Thyroid gland (tissue), 4 donors: ENCODE data around the gene LDB2. TPM values are rescaled to one million over a fixed set of nuclear protein-coding genes. Genes with fewer than 3 reads are reported as not detected.

Experiments used
- DNase-seq, 2 donors: peaks; one replicate each; pipeline ENCODE4 v3.0.0-alpha.2; 2019
- H3K27ac ChIP-seq, 3 donors: fragments of 200-600 bp; sonication (generic); 1 replicate in 2 of 3; 2 replicates in 1 of 3; pipeline ENCODE4 v1.5.1; 2016 to 2019; ENCODE audit warnings: mild to moderate bottlenecking in 1 of 3, moderate library complexity in 1 of 3
- H3K27me3 ChIP-seq: fragments of 200-600 bp; sonication (generic); one replicate; pipeline ENCODE4 v1.5.1; 2019
- H3K36me3 ChIP-seq, 2 donors: fragments of 200-600 bp; sonication (generic); one replicate each; pipeline ENCODE4 v1.5.1; 2016 to 2019
- H3K4me1 ChIP-seq, 2 donors: fragments of 200-600 bp; sonication (generic); one replicate each; pipeline ENCODE4 v1.5.1; 2017 to 2019
- H3K4me3 ChIP-seq, 3 donors: fragments of 200-600 bp; sonication (generic); replicated peaks in 1 of 3; 1 replicate in 2 of 3; 2 replicates in 1 of 3; pipeline ENCODE4 v1.5.1; 2016; ENCODE audit warnings: mild to moderate bottlenecking in 1 of 3
- H3K9me3 ChIP-seq: fragments of 200-600 bp; sonication (generic); one replicate; pipeline ENCODE4 v1.5.1; 2017
- CTCF ChIP-seq, 6 experiments: fragments of 200-600 bp in 3 of 6; fragments of 450-650 bp in 3 of 6; sonication (generic) in 3 of 6; IDR thresholded peaks; one replicate each; pipeline ENCODE4 v1.5.1; 2016 to 2019; ENCODE audit warnings: antibody characterized with exemption in 6 of 6, mild to moderate bottlenecking in 2 of 6, inconsistent platforms in 1 of 6, moderate library complexity in 1 of 6
- POLR2A ChIP-seq, 2 donors: fragments of 450-650 bp; IDR thresholded peaks; one replicate each; pipeline ENCODE4 v1.6.1; 2017; ENCODE audit warnings: antibody characterized with exemption in 2 of 2, mild to moderate bottlenecking in 2 of 2, moderate library complexity in 1 of 2
- WGBS, 2 donors: methylation state at CpG; one replicate each; pipeline ENCODE4 v1.1.5; 2017; 5-methylcytosine and 5-hydroxymethylcytosine counted together
- intact Hi-C: fragments of 100-400 bp; cut with DNase I; formaldehyde crosslinking; loops from one replicate; pipeline ENCODE4 v1.15.1; 2023
- total RNA-seq, 4 donors: library from RNA; depleted of rRNA; stranded (reverse); fragments of >200 nt; gene quantifications; one replicate each; pipeline ENCODE4 v1.2.3, GENCODE V29; 2016

Gene LDB2
- total RNA-seq, 4 donors from 2014 or later: 19.9 to 71.5 (median 41.1) TPM

- TF ChIP-seq POLR2A (IDR thresholded peaks at IDR 0.05): no peak
- TF ChIP-seq CTCF (IDR thresholded peaks at IDR 0.05): no peak
- no peak overlapping the region for H3K4me3 ChIP-seq
- H3K4me1 ChIP-seq: peaks cover 9 to 15% of the 10 kb centered on the region in 2 donors
- no peak for DNase-seq
- intact Hi-C loops: no loop called here
- 81 to 93% methylated on average over 3 of the region's 3 CpGs for WGBS, 2 donors
- H3K36me3 ChIP-seq: no peaks in the 10 kb centered on the region
- no peaks in the 10 kb centered on the region for H3K9me3 ChIP-seq
- H3K27ac ChIP-seq: no peak overlapping the region
- H3K27me3 ChIP-seq: no peaks in the 10 kb centered on the region
These were observed 210.6 kb downstream of the LDB2 start for GRCh38 chr4:16687845-16688244.

DNA sequence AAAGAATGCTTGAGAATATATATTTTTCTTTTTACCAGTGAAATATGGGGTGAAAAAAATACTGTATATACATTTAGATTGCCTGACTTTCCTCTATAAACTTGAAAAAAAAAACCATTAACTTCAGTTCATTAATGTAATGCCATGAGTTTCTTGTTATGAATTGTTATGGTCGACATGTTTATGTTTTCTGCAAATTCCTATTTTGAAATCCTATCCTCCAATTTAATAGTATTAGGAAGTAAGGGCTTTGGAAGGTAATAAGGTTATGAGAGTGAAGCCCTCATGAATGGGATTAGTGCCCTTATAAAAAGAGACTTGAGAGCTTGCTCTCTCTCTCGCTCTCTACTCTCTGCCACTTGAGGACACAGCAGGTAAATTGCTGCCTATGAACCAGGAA lies 211.4 kb downstream of the LDB2 start:
- no peak for DNase-seq
- no peak overlapping the region for H3K27ac ChIP-seq
- 91 to 97% methylated on average over 2 of the region's 2 CpGs for WGBS, 2 donors
- H3K27me3 ChIP-seq: no peaks in the 10 kb centered on the region
- TF ChIP-seq POLR2A (IDR thresholded peaks at IDR 0.05) (no peak), CTCF (IDR thresholded peaks at IDR 0.05) (no peak)
- H3K4me3 ChIP-seq: no peak overlapping the region
- no peaks in the 10 kb centered on the region for H3K9me3 ChIP-seq
- intact Hi-C loops: no loop called here
- H3K36me3 ChIP-seq: no peaks in the 10 kb centered on the region
- H3K4me1 ChIP-seq: peaks cover under 1 to 6% of the 10 kb centered on the region in 2 donors

DNA sequence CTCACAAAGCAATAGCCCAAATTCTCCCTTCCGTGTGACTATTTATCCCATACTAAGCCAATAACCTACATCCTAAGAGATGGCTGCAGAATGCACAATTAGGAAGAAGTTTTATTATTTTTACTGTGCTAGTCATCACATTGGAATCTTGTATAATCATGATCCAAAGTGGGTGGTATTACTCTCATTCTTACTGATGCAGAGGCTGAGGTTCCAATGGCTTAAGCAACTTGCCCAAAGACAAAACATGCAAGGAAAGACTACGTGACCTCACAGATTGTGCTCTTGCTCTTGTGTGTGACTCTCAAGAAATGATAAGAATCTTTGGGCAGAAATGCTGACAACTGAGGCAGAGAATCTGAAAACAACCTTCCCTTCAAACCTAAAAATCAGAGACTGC lies 212.2 kb downstream of the LDB2 start:
- H3K36me3 ChIP-seq: no peaks in the 10 kb centered on the region
- no peak overlapping the region for H3K27ac ChIP-seq
- no peak overlapping the region for H3K4me3 ChIP-seq
- H3K27me3 ChIP-seq: no peaks in the 10 kb centered on the region
- DNase-seq: no peak
- no peaks in the 10 kb centered on the region for H3K4me1 ChIP-seq
- WGBS, 2 donors: 75 to 78% methylated on average over 2 of the region's 2 CpGs
- no peaks in the 10 kb centered on the region for H3K9me3 ChIP-seq
- intact Hi-C loops: no loop called here
- TF ChIP-seq CTCF (IDR thresholded peaks at IDR 0.05): no peak
- no peak for TF ChIP-seq POLR2A (IDR thresholded peaks at IDR 0.05)

DNA sequence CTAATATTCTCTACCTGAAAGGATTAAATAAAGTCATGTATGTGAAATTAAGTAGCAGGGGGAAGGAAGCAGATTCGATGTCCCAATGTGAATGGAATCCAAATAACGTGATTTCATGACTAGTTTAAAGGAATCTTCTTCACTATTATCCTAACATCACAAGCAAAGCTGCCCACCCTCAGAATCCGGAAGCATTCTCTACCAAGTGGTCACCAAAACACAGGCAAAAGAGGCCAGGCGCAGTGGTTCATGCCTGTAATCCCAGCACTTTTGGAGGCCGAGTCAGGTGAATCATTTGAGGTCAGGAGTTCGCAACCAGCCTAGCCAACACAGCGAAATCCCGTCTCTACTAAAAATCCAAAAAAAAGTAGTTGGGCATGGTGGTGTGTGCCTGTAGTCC lies 212.9 kb downstream of the LDB2 start:
- intact Hi-C loops: no loop called here

DNA sequence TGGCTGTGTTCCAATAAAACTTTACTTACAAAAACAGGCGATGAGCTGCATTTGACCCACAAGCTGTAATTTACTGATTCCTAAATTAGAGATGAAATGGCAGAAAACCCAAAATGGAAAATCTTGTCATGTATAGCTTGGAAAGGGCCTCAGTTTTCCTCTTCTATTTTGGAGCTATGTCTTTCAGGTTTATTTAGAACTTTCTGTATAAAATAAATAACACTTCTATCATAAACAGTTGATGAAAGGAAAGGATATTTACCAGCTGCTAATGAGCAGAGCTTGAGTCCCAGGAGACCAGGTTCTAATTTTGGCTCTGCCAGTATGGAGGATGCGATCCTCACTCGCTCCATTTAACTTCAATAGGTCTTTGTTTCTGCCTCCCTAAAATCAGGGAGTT lies 213.5 kb downstream of the LDB2 start:
- Histone ChIP-seq H3K27me3 (no peaks in the 10 kb centered on the region), H3K36me3 (no peaks in the 10 kb centered on the region), H3K4me3 (no peak overlapping the region), H3K9me3 (no peaks in the 10 kb centered on the region), H3K27ac (no peak overlapping the region), H3K4me1 (no peaks in the 10 kb centered on the region)
- no peak for DNase-seq
- TF ChIP-seq CTCF (IDR thresholded peaks at IDR 0.05): no peak
- intact Hi-C loops: no loop called here
- WGBS, 2 donors: 81 to 83% methylated on average over 3 of the region's 3 CpGs

More for the DNA sequence above, 212.9 kb downstream of the LDB2 start:
- Histone ChIP-seq H3K9me3 (no peaks in the 10 kb centered on the region), H3K4me3 (no peak overlapping the region), H3K36me3 (no peaks in the 10 kb centered on the region), H3K27me3 (no peaks in the 10 kb centered on the region), H3K4me1 (no peaks in the 10 kb centered on the region), H3K27ac (no peak overlapping the region)
- TF ChIP-seq POLR2A (IDR thresholded peaks at IDR 0.05) (no peak), CTCF (IDR thresholded peaks at IDR 0.05) (no peak)
- DNase-seq: no peak
- 94% methylated on average over 8 of the region's 8 CpGs for WGBS, 2 donors
